Heart right ventricle (tissue), 16 donors: ENCODE data around the gene C6. TPM values are rescaled to one million over a fixed set of nuclear protein-coding genes. Genes with fewer than 3 reads are reported as not detected.

Experiments
- ATAC-seq, 8 donors: fragments of 200-7000 bp; cut with Tn5 transposase; one replicate each; pipeline ENCODE4 v1.9.1; 2020; ENCODE audit warnings: mild to moderate bottlenecking in 8 of 8, moderate library complexity in 8 of 8, moderate number of reproducible peaks in 1 of 8
- DNase-seq, 2 donors: peaks; one replicate each; pipeline ENCODE4 v3.0.0-alpha.2; 2020
- H3K27ac ChIP-seq, 10 donors: fragments of 200-600 bp; sonication (generic) in 2 of 10; one replicate each; pipeline versions ENCODE4 v1.5.0 to v1.8.0; 2020 to 2022; ENCODE audit warnings: mild to moderate bottlenecking in 3 of 10
- H3K27me3 ChIP-seq, 7 donors: fragments of 200-600 bp; one replicate each; pipeline ENCODE4 v1.8.0; 2021 to 2022; ENCODE audit warnings: mild to moderate bottlenecking in 2 of 7
- H3K36me3 ChIP-seq, 9 donors: fragments of 200-600 bp; sonication (generic) in 1 of 9; one replicate each; pipeline versions ENCODE4 v1.5.0 to v1.8.0; 2020 to 2022; ENCODE audit warnings: mild to moderate bottlenecking in 2 of 9
- H3K4me1 ChIP-seq, 9 donors: fragments of 200-600 bp; sonication (generic) in 1 of 9; one replicate each; pipeline versions ENCODE4 v1.5.0 to v1.8.0; 2020 to 2022; ENCODE audit warnings: mild to moderate bottlenecking in 4 of 9
- H3K4me3 ChIP-seq, 10 donors: fragments of 200-600 bp; sonication (generic) in 2 of 10; one replicate each; pipeline versions ENCODE4 v1.5.0 to v1.8.0; 2020 to 2022; ENCODE audit warnings: mild to moderate bottlenecking in 7 of 10, moderate library complexity in 2 of 10
- H3K9me3 ChIP-seq, 11 donors: fragments of 200-600 bp in 10 of 11; sonication (generic) in 2 of 11; one replicate each; pipeline versions ENCODE4 v1.5.0 to v1.8.0; 2013 to 2022; ENCODE audit warnings: mild to moderate bottlenecking in 2 of 11, control low read depth in 1 of 11, moderate library complexity in 1 of 11
- WGBS, 2 donors: extraction: QIAGEN DNeasy Blood & Tissue Kit; methylation state at CpG; one replicate each; pipeline ENCODE4 v1.1.7; 2013; ENCODE audit warnings: inconsistent platforms in 1 of 2; 5-methylcytosine and 5-hydroxymethylcytosine counted together
- intact Hi-C, 10 donors: fragments of 100-400 bp; cut with DNase I; formaldehyde crosslinking; loops; one replicate each; pipeline versions ENCODE4 v1.11.1 to v1.14.2; 2022
- polyA plus RNA-seq, 2 donors: library from polyadenylated mRNA; stranded (reverse); fragments of 200-250 nt; gene quantifications; one replicate each; pipeline ENCODE4 v1.2.3, GENCODE V29; 2013
- total RNA-seq, 10 donors: library from RNA; stranded (reverse); fragmentation: NEBNext Ultra II Directional in 3 of 10; extraction: Animal tissue kit (Norgen Biotek cat#: 25700) in 3 of 10; gene quantifications; one replicate each; pipeline versions ENCODE4 v1.2.1 to v1.2.4, GENCODE V29; 2021 to 2023
- TF ChIP-seq, protein P1 (sequence below), 9 donors: fragments of 200-600 bp; sonication (generic) in 2 of 9; IDR thresholded peaks; one replicate each; pipeline versions ENCODE4 v1.5.0 to v1.8.0; 2021 to 2022; ENCODE audit warnings: antibody characterized with exemption in 9 of 9, mild to moderate bottlenecking in 5 of 9, moderate library complexity in 1 of 9
- donor health status: Arrhythmogenic right ventricular cardiomyopathy.
- donor health status: ischemic (EF 13 %, LVEDD 7.1; RV severe dilation, severe dysfunction).
- donor health status: healthy with polysubstance abuse.
- donor health status: DM: no; HTN: yes; CAD: no.
- donor health status: DM: no; HTN: no; CAD: no.
- donor health status: ischemic (EF 25% LVEDD 6.9; RV normal size, moderate dysfunction).
- donor health status: ischemic (EF 25% LVEDD 5.7; RV mildly dilated, moderate dysfunction).
- donor health status: healthy.
- donor health status: DM: yes; HTN: yes; CAD: no.
- donor health status: Ischemic cardiomyopathy.
- donor health status: ischemic (EF 35%, LVEDD 5.7; RV mildly dilated, moderate dysfunction).
- donor health status: nonischemic (EF 11% LVEDD 7.7; RV severe dilation, severe dysfunction).
- donor health status: DM: yes; HTN: yes; CAD: no.
- donor health status: PGD.
- donor health status: ischemic (EF 29% LVEDD 5.4; RV normal size, mild dysfunction).
- donor health status: nonischemic (EF 23%, LVEDD 6.1; RV moderate dilation, normal function).

The C6 gene
- total and polyA plus RNA-seq, 12 donors = 6.1 to 184 (median 51.9) TPM

DNA sequence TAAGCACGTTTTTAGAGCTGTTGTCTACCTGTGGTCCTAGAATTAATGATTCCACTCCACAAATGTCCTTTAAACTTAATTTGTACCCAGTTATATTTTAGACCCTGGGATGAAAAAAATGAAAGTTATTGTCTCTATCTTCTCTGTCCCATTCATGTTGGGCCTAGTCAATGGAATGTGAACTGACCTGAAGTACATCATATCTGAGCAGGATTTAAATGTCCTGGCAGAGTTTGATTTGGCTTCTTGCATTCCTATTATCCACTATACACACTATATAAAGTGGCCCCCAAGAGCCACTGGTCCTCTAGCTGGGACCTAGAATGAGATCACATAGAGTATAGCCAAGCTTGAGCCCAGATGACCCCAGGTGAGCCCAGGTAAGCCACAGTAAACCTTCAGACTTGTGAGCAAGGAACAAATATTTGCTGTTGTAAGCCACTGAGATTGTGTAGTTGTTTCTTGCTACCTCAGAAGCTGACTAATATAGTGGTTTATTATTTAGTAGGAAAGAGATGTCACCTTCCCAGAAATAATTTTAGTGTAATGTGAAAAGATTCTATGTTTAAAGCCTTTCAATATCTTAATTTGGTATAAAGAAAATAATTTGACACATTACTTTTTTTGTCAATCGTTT lies 37.1 kb upstream of the C6 start:
- TF ChIP-seq, protein P1, sequence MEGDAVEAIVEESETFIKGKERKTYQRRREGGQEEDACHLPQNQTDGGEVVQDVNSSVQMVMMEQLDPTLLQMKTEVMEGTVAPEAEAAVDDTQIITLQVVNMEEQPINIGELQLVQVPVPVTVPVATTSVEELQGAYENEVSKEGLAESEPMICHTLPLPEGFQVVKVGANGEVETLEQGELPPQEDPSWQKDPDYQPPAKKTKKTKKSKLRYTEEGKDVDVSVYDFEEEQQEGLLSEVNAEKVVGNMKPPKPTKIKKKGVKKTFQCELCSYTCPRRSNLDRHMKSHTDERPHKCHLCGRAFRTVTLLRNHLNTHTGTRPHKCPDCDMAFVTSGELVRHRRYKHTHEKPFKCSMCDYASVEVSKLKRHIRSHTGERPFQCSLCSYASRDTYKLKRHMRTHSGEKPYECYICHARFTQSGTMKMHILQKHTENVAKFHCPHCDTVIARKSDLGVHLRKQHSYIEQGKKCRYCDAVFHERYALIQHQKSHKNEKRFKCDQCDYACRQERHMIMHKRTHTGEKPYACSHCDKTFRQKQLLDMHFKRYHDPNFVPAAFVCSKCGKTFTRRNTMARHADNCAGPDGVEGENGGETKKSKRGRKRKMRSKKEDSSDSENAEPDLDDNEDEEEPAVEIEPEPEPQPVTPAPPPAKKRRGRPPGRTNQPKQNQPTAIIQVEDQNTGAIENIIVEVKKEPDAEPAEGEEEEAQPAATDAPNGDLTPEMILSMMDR (IDR thresholded peaks at IDR 0.05) = no peak
- Histone ChIP-seq H3K27me3 (no peaks in the 10 kb centered on the region), H3K4me3 (no peak overlapping the region), H3K36me3 (no peaks in the 10 kb centered on the region), H3K9me3 (peaks cover 0 to 10% (median 0%) of the 10 kb centered on the region in 11 donors), H3K27ac (no peak overlapping the region), H3K4me1 (no peaks in the 10 kb centered on the region)
- 85 to 86% methylated on average over 2 of the region's 2 CpGs for WGBS, 2 donors
- no peak for DNase-seq
- ATAC-seq = no peak
- intact Hi-C loops = no loop called here

DNA sequence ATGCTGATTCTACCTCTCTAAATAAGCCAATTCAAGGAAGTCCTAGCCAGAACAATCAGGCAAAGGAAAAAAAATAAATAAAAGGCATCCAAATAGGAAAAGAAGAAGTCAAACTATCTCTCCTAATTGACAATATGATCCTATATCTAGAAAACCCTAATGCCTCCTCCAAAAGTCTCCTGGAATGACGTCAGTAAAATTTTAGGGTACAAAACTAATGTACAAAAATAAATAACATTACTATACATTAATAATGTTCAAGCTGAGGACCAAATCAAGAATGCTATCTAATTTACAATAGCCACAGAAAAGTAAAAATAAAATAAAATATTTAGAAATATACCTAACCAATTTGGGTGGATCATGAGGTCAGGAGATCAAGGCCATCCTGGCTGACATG lies 33.8 kb upstream of the C6 start:
- Histone ChIP-seq H3K36me3 (no peaks in the 10 kb centered on the region), H3K27ac (no peak overlapping the region), H3K9me3 (peaks cover 0 to 10% (median 0%) of the 10 kb centered on the region in 11 donors), H3K27me3 (no peaks in the 10 kb centered on the region), H3K4me1 (no peaks in the 10 kb centered on the region), H3K4me3 (no peak overlapping the region)
- WGBS, 2 donors = 84 to 88% methylated on average over 1 of the region's 1 CpG
- ATAC-seq = no peak
- DNase-seq = no peak
- TF ChIP-seq, protein P1 (IDR thresholded peaks at IDR 0.05) = no peak
- intact Hi-C loops = no loop called here

DNA sequence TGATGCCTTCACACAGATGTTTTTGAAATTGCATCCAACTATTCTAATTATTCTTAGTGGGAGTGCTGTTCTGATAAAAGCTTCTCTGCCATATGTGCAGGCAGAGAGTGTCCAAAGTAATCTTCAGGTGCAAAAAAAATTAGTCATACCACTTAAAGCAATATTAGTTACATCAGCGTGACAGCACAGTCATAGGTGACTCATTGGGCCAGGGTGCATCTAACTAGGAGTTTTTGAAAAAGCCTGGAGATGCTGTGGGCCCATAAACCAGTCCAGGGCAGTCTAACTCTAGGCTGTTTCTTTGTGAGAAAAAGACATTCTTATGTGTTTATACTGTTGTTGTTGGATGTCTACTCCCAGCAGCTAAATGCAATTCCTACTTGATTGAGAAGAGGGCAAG lies 33.0 kb upstream of the C6 start:
- Histone ChIP-seq H3K9me3 (peaks cover 0 to 10% (median 0%) of the 10 kb centered on the region in 11 donors), H3K4me3 (no peak overlapping the region), H3K36me3 (no peaks in the 10 kb centered on the region), H3K27me3 (no peaks in the 10 kb centered on the region), H3K4me1 (no peaks in the 10 kb centered on the region), H3K27ac (peak overlapping the region in 1 of 10 donors; percentile 3)
- TF ChIP-seq, protein P1 (IDR thresholded peaks at IDR 0.05) = no peak
- 59 to 85% methylated on average over 1 of the region's 1 CpG for whole genome bisulfite sequencing, 2 donors
- DNase-seq (no peak), ATAC-seq (peak in 5 of 8 donors; percentile 27 to 72 (median 35))
- intact Hi-C loops = no loop called here

DNA sequence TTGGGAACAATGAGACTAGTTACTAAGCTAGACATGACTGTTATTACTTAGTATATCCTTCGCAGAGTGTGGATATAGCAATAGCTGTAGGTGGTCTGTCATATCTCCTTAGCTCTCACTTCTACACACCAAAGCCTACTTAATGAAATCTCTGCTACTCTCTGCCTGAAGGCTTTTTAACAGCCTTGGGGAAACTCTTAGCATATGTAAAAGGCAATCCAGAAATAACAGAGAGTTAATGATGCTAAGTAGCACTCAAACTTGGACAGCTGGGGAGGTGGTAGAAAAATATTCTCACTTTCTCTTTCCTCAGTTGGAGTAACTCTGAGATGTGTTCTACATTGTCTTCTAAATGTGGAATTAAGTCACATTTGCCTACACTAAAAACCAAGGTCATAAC lies 30.2 kb upstream of the C6 start:
- H3K27me3 ChIP-seq = no peaks in the 10 kb centered on the region
- no peaks in the 10 kb centered on the region for H3K36me3 ChIP-seq
- H3K9me3 ChIP-seq = peaks cover 0 to 24% (median under 1%) of the 10 kb centered on the region in 11 donors
- H3K4me1 ChIP-seq = no peaks in the 10 kb centered on the region
- intact Hi-C loops = no loop called here
- no peak overlapping the region for H3K4me3 ChIP-seq
- WGBS, 2 donors = 94 to 96% methylated on average over 1 of the region's 1 CpG
- TF ChIP-seq, protein P1 (IDR thresholded peaks at IDR 0.05) = no peak
- no peak for DNase-seq
- H3K27ac ChIP-seq = no peak overlapping the region
- no peak for ATAC-seq
